Neural cell (in vitro differentiated cells): ENCODE data around the gene ZNRF4.

ENCODE experiments used
- EZH2 ChIP-seq: fragments of 200-600, 300-800 bp; shearing (Covaris generic), sonication (generic); IDR thresholded peaks from 2 replicates; pipeline ENCODE4 v1.6.1; 2014; ENCODE audit warnings: antibody characterized with exemption, low read length, borderline replicate concordance, mild to moderate bottlenecking; ENCODE audit not compliant: insufficient read depth, poor library complexity, severe bottlenecking
- POLR2AphosphoS5 ChIP-seq: IDR thresholded peaks from 2 replicates; pipeline ENCODE4 v1.6.1; 2012
- SMC3 ChIP-seq: fragments of 450-650 bp; conservative IDR thresholded peaks from 2 replicates; pipeline ENCODE4 v1.6.1; 2014; ENCODE audit warnings: antibody characterized with exemption, mild to moderate bottlenecking, moderate library complexity; ENCODE audit not compliant: poor library complexity
- TF ChIP-seq, protein P1 (sequence below): fragments of 450-650 bp; IDR thresholded peaks from 2 replicates; pipeline ENCODE4 v1.5.1; 2014; ENCODE audit warnings: antibody characterized with exemption, mild to moderate bottlenecking, moderate library complexity; ENCODE audit not compliant: poor library complexity, severe bottlenecking

DNA sequence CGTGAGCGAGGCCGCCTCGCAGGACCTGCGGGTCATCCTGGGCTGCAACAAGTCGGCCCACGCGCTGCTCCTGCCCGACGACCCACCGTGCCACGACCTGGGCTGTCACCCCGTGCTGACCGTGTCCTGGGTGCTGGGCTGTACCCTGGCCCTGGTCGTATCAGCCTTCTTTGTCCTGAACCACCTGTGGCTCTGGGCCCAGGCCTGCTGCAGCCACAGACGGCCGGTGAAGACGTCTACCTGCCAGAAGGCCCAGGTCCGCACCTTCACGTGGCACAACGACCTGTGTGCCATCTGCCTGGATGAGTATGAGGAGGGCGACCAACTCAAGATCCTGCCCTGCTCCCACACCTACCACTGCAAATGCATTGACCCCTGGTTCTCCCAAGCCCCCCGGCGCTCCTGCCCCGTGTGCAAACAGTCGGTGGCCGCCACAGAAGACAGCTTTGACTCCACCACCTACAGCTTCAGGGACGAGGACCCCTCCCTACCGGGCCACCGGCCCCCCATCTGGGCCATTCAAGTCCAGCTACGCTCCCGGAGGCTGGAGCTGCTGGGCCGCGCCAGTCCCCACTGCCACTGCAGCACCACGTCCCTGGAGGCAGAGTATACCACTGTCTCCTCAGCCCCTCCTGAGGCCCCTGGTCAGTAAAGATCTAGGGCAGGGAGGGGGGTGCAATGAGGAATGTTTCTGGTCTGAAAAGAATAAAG lies 1.1 kb downstream of the ZNRF4 start:
- TF ChIP-seq, protein P1, sequence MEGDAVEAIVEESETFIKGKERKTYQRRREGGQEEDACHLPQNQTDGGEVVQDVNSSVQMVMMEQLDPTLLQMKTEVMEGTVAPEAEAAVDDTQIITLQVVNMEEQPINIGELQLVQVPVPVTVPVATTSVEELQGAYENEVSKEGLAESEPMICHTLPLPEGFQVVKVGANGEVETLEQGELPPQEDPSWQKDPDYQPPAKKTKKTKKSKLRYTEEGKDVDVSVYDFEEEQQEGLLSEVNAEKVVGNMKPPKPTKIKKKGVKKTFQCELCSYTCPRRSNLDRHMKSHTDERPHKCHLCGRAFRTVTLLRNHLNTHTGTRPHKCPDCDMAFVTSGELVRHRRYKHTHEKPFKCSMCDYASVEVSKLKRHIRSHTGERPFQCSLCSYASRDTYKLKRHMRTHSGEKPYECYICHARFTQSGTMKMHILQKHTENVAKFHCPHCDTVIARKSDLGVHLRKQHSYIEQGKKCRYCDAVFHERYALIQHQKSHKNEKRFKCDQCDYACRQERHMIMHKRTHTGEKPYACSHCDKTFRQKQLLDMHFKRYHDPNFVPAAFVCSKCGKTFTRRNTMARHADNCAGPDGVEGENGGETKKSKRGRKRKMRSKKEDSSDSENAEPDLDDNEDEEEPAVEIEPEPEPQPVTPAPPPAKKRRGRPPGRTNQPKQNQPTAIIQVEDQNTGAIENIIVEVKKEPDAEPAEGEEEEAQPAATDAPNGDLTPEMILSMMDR: no peak
- TF ChIP-seq EZH2: no peak
- no peak for TF ChIP-seq POLR2AphosphoS5
- TF ChIP-seq SMC3: no peak
